Measurements from ENCODE around the gene TH. TPM values are rescaled to one million over a fixed set of nuclear protein-coding genes. Genes with fewer than 3 reads are reported as not detected.
A peak's percentile ranks its signal among the peaks of the same experiment; 100 is the strongest.

TH gene
- total and polyA plus RNA-seq, 2 experiments from 2014 or later: 0.34 TPM; not detected in 1

GRCh38 chr11:2151500-2152257 is 19.9 kb downstream of the TH start:
- H3K27me3 ChIP-seq (ENCODE audit: insufficient read depth): peaks cover 23% of the 10 kb centered on the region
- no peaks in the 10 kb centered on the region for H3K9me2 ChIP-seq (ENCODE audit: insufficient read depth)
- H3K4me2 ChIP-seq: peak overlapping the region; percentile 34; the same call in 1 of the 2 replicates
- Mint-ChIP-seq H3K9me3 (no peaks in the 10 kb centered on the region), H3K36me3 (ENCODE audit: low read depth) (no peaks in the 10 kb centered on the region), H3K4me1 (peaks cover 7% of the 10 kb centered on the region; the same call in 2 of the 3 replicates), H3K27me3 (ENCODE audit: insufficient read depth, low read depth, poor library complexity) (peaks cover 27% of the 10 kb centered on the region), H3K4me3 (no peak overlapping the region; the same call in 2 of the 3 replicates), H3K27ac (no peak overlapping the region)
- TF ChIP-seq CTCF (conservative IDR thresholded peaks at IDR 0.05; ENCODE audit: low read depth in 2 of 2) (peak; percentile 82 to 84), EZH2phosphoT487 (IDR thresholded peaks at IDR 0.05; ENCODE audit: unreplicated experiment) (no peak)
- DNase-seq (ENCODE audit: low spot score) (peak; percentile 92), ATAC-seq (peak; percentile 52)
- H3K36me3 ChIP-seq (ENCODE audit: insufficient read depth): no peaks in the 10 kb centered on the region
- H3K79me2 ChIP-seq (replicated peaks; ENCODE audit: insufficient read depth): no peaks in the 10 kb centered on the region
- no peaks in the 10 kb centered on the region for H3F3A ChIP-seq (replicated peaks; ENCODE audit: low read depth)
- H3K27ac ChIP-seq (ENCODE audit: low read depth): no peak overlapping the region
- H2AFZ ChIP-seq: no peak overlapping the region
- peak overlapping the region; percentile 5; the same call in 1 of the 2 replicates for H3K4me3 ChIP-seq
- no peaks in the 10 kb centered on the region; the same call in 1 of the 2 replicates for H3K4me1 ChIP-seq (ENCODE audit: insufficient read depth)
- H4K20me1 ChIP-seq (replicated peaks; ENCODE audit: insufficient read depth): no peaks in the 10 kb centered on the region

GRCh38 chr11:2149864-2150847 is 21.5 kb downstream of the TH start:
- H3F3A ChIP-seq (replicated peaks; ENCODE audit: low read depth): no peaks in the 10 kb centered on the region
- DNase-seq (ENCODE audit: low spot score) (peak; percentile 82), ATAC-seq (peak; percentile 16)
- no peak overlapping the region for H3K27ac ChIP-seq (ENCODE audit: low read depth)
- no peaks in the 10 kb centered on the region for H3K9me2 ChIP-seq (ENCODE audit: insufficient read depth)
- peaks cover 38% of the 10 kb centered on the region for H3K27me3 ChIP-seq (ENCODE audit: insufficient read depth)
- no peak overlapping the region for H3K4me2 ChIP-seq
- peaks cover 13% of the 10 kb centered on the region; the same call in 2 of the 3 replicates for H3K4me1 Mint-ChIP-seq
- H3K4me3 Mint-ChIP-seq: no peak overlapping the region
- H4K20me1 ChIP-seq (replicated peaks; ENCODE audit: insufficient read depth): no peaks in the 10 kb centered on the region
- H3K27ac Mint-ChIP-seq: no peak overlapping the region
- no peaks in the 10 kb centered on the region for H3K79me2 ChIP-seq (replicated peaks; ENCODE audit: insufficient read depth)
- H3K9me3 Mint-ChIP-seq: no peaks in the 10 kb centered on the region
- H3K36me3 Mint-ChIP-seq (ENCODE audit: low read depth): no peaks in the 10 kb centered on the region
- no peaks in the 10 kb centered on the region; the same call in 1 of the 2 replicates for H3K4me1 ChIP-seq (ENCODE audit: insufficient read depth)
- H2AFZ ChIP-seq: no peak overlapping the region
- TF ChIP-seq REST (IDR thresholded peaks at IDR 0.05; ENCODE audit: unreplicated experiment): no peak
- TF ChIP-seq CTCF (conservative IDR thresholded peaks at IDR 0.05; ENCODE audit: low read depth in 2 of 2): peak; percentile 80 to 87
- H3K27me3 Mint-ChIP-seq (ENCODE audit: insufficient read depth, low read depth, poor library complexity): peaks cover 42% of the 10 kb centered on the region
- H3K4me3 ChIP-seq: no peak overlapping the region
- no peaks in the 10 kb centered on the region for H3K36me3 ChIP-seq (ENCODE audit: insufficient read depth)

Data from GM23338 (cell line).